Neuron (in vitro differentiated cells): ENCODE results near the gene ZFTA.
"Not testable (repeated sequence)": the region's sequence is repeated elsewhere in the genome, so short reads cannot be mapped to it uniquely, and the experiment has no call there.

ENCODE experiments used
- H2AFZ ChIP-seq: one replicate; pipeline ENCODE4 v1.6.1; 2013; ENCODE audit warnings: low read depth, mild to moderate bottlenecking, inconsistent platforms, low read length, moderate library complexity
- H3K27me3 ChIP-seq: one replicate; pipeline ENCODE4 v1.6.1; 2013; ENCODE audit warnings: low read length; ENCODE audit not compliant: insufficient read depth
- H3K36me3 ChIP-seq: one replicate; pipeline ENCODE4 v1.6.1; 2013; ENCODE audit warnings: low read length; ENCODE audit not compliant: insufficient read depth
- H3K4me1 ChIP-seq: one replicate; pipeline ENCODE4 v1.6.1; 2013; ENCODE audit warnings: low read length; ENCODE audit not compliant: insufficient read depth
- H3K4me3 ChIP-seq: 2 replicates; pipeline ENCODE4 v1.5.1; 2013; ENCODE audit warnings: mild to moderate bottlenecking, low read length, moderate library complexity
- H3K9me3 ChIP-seq: one replicate; pipeline ENCODE4 v1.6.1; 2013; ENCODE audit warnings: low read length

The ZFTA gene

GRCh38 chr11:63768237-63769041 lies at the start of gene ZFTA:
TSS of gene ZFTA (minus strand) at chr11:63768775. CDS start at chr11:63768622, 153 bp downstream.
- Histone ChIP-seq H3K9me3 (no peaks in the 10 kb centered on the region), H3K4me1 (peaks cover 28% of the 10 kb centered on the region), H3K4me3 (peak within 1 kb of the TSS; percentile 97), H3K36me3 (peaks cover 23% of the 10 kb centered on the region), H2AFZ (peak within 1 kb of the TSS; percentile 55), H3K27me3 (no peaks in the 10 kb centered on the region)

GRCh38 chr11:63817758-63818498 lies 49.4 kb upstream of the ZFTA start:
- Histone ChIP-seq H3K4me1 (peaks cover 15% of the 10 kb centered on the region), H3K9me3 (peaks cover 4% of the 10 kb centered on the region), H3K4me3 (no peak overlapping the region), H3K36me3 (peaks cover 60% of the 10 kb centered on the region), H2AFZ (no peak overlapping the region), H3K27me3 (no peaks in the 10 kb centered on the region)

- Histone ChIP-seq H3K9me3 (peaks cover 4% of the 10 kb centered on the region), H3K4me3 (no peak overlapping the region), H2AFZ (no peak overlapping the region), H3K27me3 (no peaks in the 10 kb centered on the region), H3K4me1 (peaks cover 22% of the 10 kb centered on the region), H3K36me3 (peaks cover 48% of the 10 kb centered on the region)
These were observed 48.2 kb upstream of the ZFTA start for GRCh38 chr11:63816732-63817131.

GRCh38 chr11:63816166-63816565 lies 47.6 kb upstream of the ZFTA start:
- peaks cover 24% of the 10 kb centered on the region for H3K4me1 ChIP-seq
- H2AFZ ChIP-seq, result no peak overlapping the region
- H3K9me3 ChIP-seq, result peaks cover 4% of the 10 kb centered on the region
- no peaks in the 10 kb centered on the region for H3K27me3 ChIP-seq
- no peak overlapping the region for H3K4me3 ChIP-seq
- H3K36me3 ChIP-seq, result peaks cover 42% of the 10 kb centered on the region

GRCh38 chr11:63814383-63814736 lies 45.8 kb upstream of the ZFTA start:
- H3K4me1 ChIP-seq, result peaks cover 24% of the 10 kb centered on the region
- no peaks in the 10 kb centered on the region for H3K9me3 ChIP-seq
- H3K27me3 ChIP-seq, result no peaks in the 10 kb centered on the region
- no peak overlapping the region for H2AFZ ChIP-seq
- H3K4me3 ChIP-seq, result peak overlapping the region; percentile 99
- peaks cover 32% of the 10 kb centered on the region for H3K36me3 ChIP-seq

- peaks cover 24% of the 10 kb centered on the region for H3K4me1 ChIP-seq
- peak overlapping the region; percentile 28 for H2AFZ ChIP-seq
- H3K36me3 ChIP-seq, result peaks cover 26% of the 10 kb centered on the region
- peak overlapping the region; percentile 99 for H3K4me3 ChIP-seq
- H3K27me3 ChIP-seq, result no peaks in the 10 kb centered on the region
- no peaks in the 10 kb centered on the region for H3K9me3 ChIP-seq
These were observed 45.2 kb upstream of the ZFTA start for GRCh38 chr11:63813563-63814382.

- Histone ChIP-seq H3K27me3 (no peaks in the 10 kb centered on the region), H3K4me1 (peaks cover 24% of the 10 kb centered on the region), H3K4me3 (peak within 1 kb of the TSS; percentile 99), H3K9me3 (no peaks in the 10 kb centered on the region), H2AFZ (peak within 1 kb of the TSS; percentile 99), H3K36me3 (peaks cover 19% of the 10 kb centered on the region)
These were observed 44.5 kb upstream of the ZFTA start, which contains the start of gene SPINDOC for GRCh38 chr11:63813035-63813562. TSS of gene SPINDOC (plus strand) at chr11:63813456. CDS start at chr11:63813687, 231 bp downstream.

- Histone ChIP-seq H3K27me3 (no peaks in the 10 kb centered on the region), H3K9me3 (no peaks in the 10 kb centered on the region), H3K4me1 (peaks cover 24% of the 10 kb centered on the region), H2AFZ (no peak overlapping the region), H3K36me3 (peaks cover 7% of the 10 kb centered on the region), H3K4me3 (no peak overlapping the region)
These were observed 42.9 kb upstream of the ZFTA start for GRCh38 chr11:63811522-63811921.

- not testable (repeated sequence) for H3K4me3 ChIP-seq, H3K27me3 ChIP-seq, H2AFZ ChIP-seq, H3K36me3 ChIP-seq, H3K9me3 ChIP-seq
- H3K4me1 ChIP-seq, result peaks cover 22% of the 10 kb centered on the region
These were observed 41.8 kb upstream of the ZFTA start for GRCh38 chr11:63810383-63810782.

- H3K27me3 ChIP-seq, result no peaks in the 10 kb centered on the region
- no peaks in the 10 kb centered on the region for H3K9me3 ChIP-seq
- no peaks in the 10 kb centered on the region for H3K4me1 ChIP-seq
- no peak overlapping the region for H3K4me3 ChIP-seq
- H3K36me3 ChIP-seq, result no peaks in the 10 kb centered on the region
- no peak overlapping the region for H2AFZ ChIP-seq
These were observed 37.4 kb upstream of the ZFTA start for GRCh38 chr11:63805844-63806415.

GRCh38 chr11:63804259-63804658 lies 35.7 kb upstream of the ZFTA start:
- H3K36me3 ChIP-seq, result no peaks in the 10 kb centered on the region
- no peaks in the 10 kb centered on the region for H3K4me1 ChIP-seq
- no peaks in the 10 kb centered on the region for H3K9me3 ChIP-seq
- H3K27me3 ChIP-seq, result no peaks in the 10 kb centered on the region
- H3K4me3 ChIP-seq, result no peak overlapping the region
- no peak overlapping the region for H2AFZ ChIP-seq

- Histone ChIP-seq H3K4me3 (no peak overlapping the region), H2AFZ (no peak overlapping the region), H3K36me3 (no peaks in the 10 kb centered on the region), H3K27me3 (no peaks in the 10 kb centered on the region), H3K9me3 (no peaks in the 10 kb centered on the region), H3K4me1 (no peaks in the 10 kb centered on the region)
These were observed 34.3 kb upstream of the ZFTA start for GRCh38 chr11:63802637-63803414.
